Liver (tissue), 3 donors: ENCODE results near the gene CDK13.
"Not testable (repeated sequence)": the region's sequence is repeated elsewhere in the genome, so short reads cannot be mapped to it uniquely, and the experiment has no call there.

Experiments used
- ATF3 ChIP-seq: IDR thresholded peaks from 2 replicates; pipeline ENCODE4 v1.6.1; 2016; ENCODE audit warnings: antibody characterized with exemption
- FOXA2 ChIP-seq: IDR thresholded peaks from 2 replicates; pipeline ENCODE4 v1.6.1; 2016; ENCODE audit warnings: antibody characterized with exemption
- HNF4A ChIP-seq, 2 donors: conservative IDR thresholded peaks; 2 replicates each; pipeline ENCODE4 v1.6.1; 2016; ENCODE audit warnings: antibody characterized with exemption in 2 of 2, mild to moderate bottlenecking in 2 of 2
- JUND ChIP-seq, 2 donors: IDR thresholded peaks; 2 replicates each; pipeline ENCODE4 v1.6.1; 2016; ENCODE audit warnings: antibody characterized with exemption in 2 of 2
- MAX ChIP-seq: IDR thresholded peaks from 2 replicates; pipeline ENCODE4 v1.6.1; 2016; ENCODE audit warnings: antibody characterized with exemption
- RAD21 ChIP-seq, 2 donors: IDR thresholded peaks; 2 replicates each; pipeline ENCODE4 v1.6.1; 2016; ENCODE audit warnings: antibody characterized with exemption in 2 of 2, mild to moderate bottlenecking in 2 of 2
- RXRA ChIP-seq, 2 donors: IDR thresholded peaks; 2 replicates each; pipeline ENCODE4 v1.6.1; 2017 to 2018; ENCODE audit warnings: antibody characterized with exemption in 2 of 2, mild to moderate bottlenecking in 1 of 2
- SP1 ChIP-seq: IDR thresholded peaks from 2 replicates; pipeline ENCODE4 v1.6.1; 2018; ENCODE audit warnings: antibody characterized with exemption, mild to moderate bottlenecking
- TAF1 ChIP-seq: conservative IDR thresholded peaks from 2 replicates; pipeline ENCODE4 v1.6.1; 2016; ENCODE audit warnings: antibody characterized with exemption, mild to moderate bottlenecking
- YY1 ChIP-seq: IDR thresholded peaks from 2 replicates; pipeline ENCODE4 v1.6.1; 2016; ENCODE audit warnings: antibody characterized with exemption, mild to moderate bottlenecking
- ZBTB33 ChIP-seq: IDR thresholded peaks from 2 replicates; pipeline ENCODE4 v1.6.1; 2016; ENCODE audit warnings: antibody characterized with exemption
- TF ChIP-seq, protein P1 (sequence below): fragments of 150-350 bp; IDR thresholded peaks from 2 replicates; pipeline ENCODE4 v1.5.1; 2017; ENCODE audit warnings: improper control_type of control experiment, low read depth, low read length; ENCODE audit not compliant: missing input control
- TF ChIP-seq, protein P2 (sequence below): IDR thresholded peaks from 2 replicates; pipeline ENCODE4 v1.6.1; 2016; ENCODE audit warnings: antibody characterized with exemption, mild to moderate bottlenecking
- donor health status: healthy.
- donor health status: healthy.

DNA sequence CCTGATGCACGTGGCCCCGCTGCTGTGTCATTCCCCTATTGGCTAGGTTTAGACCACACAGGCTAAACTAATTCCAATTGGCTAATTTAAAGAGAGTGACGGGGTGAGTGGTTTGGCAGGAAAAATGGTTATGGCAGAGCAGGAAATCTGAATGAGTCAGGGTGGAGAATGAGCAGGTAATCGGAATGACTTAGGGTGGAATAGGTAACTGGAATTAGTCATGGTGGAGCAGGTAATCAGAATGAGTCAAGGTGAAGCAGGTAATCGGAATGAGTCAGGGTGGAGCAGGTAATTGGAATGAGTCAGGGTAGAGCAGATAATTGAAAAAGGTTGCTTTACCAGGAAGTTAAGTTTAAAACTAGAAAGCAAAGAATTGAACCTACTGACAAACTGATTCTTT is 191.9 kb downstream of the CDK13 start:
- TF ChIP-seq, protein P1, sequence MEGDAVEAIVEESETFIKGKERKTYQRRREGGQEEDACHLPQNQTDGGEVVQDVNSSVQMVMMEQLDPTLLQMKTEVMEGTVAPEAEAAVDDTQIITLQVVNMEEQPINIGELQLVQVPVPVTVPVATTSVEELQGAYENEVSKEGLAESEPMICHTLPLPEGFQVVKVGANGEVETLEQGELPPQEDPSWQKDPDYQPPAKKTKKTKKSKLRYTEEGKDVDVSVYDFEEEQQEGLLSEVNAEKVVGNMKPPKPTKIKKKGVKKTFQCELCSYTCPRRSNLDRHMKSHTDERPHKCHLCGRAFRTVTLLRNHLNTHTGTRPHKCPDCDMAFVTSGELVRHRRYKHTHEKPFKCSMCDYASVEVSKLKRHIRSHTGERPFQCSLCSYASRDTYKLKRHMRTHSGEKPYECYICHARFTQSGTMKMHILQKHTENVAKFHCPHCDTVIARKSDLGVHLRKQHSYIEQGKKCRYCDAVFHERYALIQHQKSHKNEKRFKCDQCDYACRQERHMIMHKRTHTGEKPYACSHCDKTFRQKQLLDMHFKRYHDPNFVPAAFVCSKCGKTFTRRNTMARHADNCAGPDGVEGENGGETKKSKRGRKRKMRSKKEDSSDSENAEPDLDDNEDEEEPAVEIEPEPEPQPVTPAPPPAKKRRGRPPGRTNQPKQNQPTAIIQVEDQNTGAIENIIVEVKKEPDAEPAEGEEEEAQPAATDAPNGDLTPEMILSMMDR = not testable (repeated sequence)
- not testable (repeated sequence) for TF ChIP-seq MAX; JUND (IDR thresholded peaks at IDR 0.05); ATF3; TAF1; RAD21 (IDR thresholded peaks at IDR 0.05); YY1; HNF4A (conservative IDR thresholded peaks at IDR 0.05); SP1; FOXA2; ZBTB33; RXRA (IDR thresholded peaks at IDR 0.05)
- TF ChIP-seq, protein P2, sequence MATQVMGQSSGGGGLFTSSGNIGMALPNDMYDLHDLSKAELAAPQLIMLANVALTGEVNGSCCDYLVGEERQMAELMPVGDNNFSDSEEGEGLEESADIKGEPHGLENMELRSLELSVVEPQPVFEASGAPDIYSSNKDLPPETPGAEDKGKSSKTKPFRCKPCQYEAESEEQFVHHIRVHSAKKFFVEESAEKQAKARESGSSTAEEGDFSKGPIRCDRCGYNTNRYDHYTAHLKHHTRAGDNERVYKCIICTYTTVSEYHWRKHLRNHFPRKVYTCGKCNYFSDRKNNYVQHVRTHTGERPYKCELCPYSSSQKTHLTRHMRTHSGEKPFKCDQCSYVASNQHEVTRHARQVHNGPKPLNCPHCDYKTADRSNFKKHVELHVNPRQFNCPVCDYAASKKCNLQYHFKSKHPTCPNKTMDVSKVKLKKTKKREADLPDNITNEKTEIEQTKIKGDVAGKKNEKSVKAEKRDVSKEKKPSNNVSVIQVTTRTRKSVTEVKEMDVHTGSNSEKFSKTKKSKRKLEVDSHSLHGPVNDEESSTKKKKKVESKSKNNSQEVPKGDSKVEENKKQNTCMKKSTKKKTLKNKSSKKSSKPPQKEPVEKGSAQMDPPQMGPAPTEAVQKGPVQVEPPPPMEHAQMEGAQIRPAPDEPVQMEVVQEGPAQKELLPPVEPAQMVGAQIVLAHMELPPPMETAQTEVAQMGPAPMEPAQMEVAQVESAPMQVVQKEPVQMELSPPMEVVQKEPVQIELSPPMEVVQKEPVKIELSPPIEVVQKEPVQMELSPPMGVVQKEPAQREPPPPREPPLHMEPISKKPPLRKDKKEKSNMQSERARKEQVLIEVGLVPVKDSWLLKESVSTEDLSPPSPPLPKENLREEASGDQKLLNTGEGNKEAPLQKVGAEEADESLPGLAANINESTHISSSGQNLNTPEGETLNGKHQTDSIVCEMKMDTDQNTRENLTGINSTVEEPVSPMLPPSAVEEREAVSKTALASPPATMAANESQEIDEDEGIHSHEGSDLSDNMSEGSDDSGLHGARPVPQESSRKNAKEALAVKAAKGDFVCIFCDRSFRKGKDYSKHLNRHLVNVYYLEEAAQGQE = not testable (repeated sequence)
